ENCODE results near the gene PKHD1.

DNA sequence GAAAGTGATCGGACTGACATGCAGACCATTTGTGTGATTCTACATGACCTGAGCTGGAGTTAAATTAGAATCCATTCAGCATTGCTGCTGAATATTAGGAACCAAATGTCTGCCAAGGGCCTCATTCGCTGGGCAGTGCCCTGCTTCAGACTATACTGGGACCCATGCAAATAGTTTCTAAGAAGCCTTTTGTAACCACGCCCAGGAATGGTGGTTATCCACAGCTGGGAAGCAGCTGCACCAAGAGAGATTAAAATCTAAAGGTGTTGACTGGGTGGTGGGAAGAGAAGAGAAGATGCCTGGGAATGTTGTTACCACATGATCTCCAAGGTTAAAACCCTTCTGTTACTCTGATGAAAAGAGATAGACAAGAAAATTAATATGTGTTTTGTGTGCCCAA is 156.8 kb downstream of the PKHD1 start:
- TF ChIP-seq, protein P1, sequence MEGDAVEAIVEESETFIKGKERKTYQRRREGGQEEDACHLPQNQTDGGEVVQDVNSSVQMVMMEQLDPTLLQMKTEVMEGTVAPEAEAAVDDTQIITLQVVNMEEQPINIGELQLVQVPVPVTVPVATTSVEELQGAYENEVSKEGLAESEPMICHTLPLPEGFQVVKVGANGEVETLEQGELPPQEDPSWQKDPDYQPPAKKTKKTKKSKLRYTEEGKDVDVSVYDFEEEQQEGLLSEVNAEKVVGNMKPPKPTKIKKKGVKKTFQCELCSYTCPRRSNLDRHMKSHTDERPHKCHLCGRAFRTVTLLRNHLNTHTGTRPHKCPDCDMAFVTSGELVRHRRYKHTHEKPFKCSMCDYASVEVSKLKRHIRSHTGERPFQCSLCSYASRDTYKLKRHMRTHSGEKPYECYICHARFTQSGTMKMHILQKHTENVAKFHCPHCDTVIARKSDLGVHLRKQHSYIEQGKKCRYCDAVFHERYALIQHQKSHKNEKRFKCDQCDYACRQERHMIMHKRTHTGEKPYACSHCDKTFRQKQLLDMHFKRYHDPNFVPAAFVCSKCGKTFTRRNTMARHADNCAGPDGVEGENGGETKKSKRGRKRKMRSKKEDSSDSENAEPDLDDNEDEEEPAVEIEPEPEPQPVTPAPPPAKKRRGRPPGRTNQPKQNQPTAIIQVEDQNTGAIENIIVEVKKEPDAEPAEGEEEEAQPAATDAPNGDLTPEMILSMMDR (IDR thresholded peaks at IDR 0.05; ENCODE audit: low read depth, low read length) = no peak
- TF ChIP-seq, protein P2, sequence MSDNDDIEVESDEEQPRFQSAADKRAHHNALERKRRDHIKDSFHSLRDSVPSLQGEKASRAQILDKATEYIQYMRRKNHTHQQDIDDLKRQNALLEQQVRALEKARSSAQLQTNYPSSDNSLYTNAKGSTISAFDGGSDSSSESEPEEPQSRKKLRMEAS (IDR thresholded peaks at IDR 0.05; ENCODE audit: low read depth, low read length) = no peak
